ENCODE measurements around the gene PLB1. TPM values are rescaled to one million over a fixed set of nuclear protein-coding genes. Genes with fewer than 3 reads are reported as not detected.
A peak's percentile ranks its signal among the peaks of the same experiment; 100 is the strongest.

PLB1 gene
- polyA plus RNA-seq, 2 of the 4 experiments (the other 2 are of a cell fraction) = 0.26 to 1.4 TPM

DNA sequence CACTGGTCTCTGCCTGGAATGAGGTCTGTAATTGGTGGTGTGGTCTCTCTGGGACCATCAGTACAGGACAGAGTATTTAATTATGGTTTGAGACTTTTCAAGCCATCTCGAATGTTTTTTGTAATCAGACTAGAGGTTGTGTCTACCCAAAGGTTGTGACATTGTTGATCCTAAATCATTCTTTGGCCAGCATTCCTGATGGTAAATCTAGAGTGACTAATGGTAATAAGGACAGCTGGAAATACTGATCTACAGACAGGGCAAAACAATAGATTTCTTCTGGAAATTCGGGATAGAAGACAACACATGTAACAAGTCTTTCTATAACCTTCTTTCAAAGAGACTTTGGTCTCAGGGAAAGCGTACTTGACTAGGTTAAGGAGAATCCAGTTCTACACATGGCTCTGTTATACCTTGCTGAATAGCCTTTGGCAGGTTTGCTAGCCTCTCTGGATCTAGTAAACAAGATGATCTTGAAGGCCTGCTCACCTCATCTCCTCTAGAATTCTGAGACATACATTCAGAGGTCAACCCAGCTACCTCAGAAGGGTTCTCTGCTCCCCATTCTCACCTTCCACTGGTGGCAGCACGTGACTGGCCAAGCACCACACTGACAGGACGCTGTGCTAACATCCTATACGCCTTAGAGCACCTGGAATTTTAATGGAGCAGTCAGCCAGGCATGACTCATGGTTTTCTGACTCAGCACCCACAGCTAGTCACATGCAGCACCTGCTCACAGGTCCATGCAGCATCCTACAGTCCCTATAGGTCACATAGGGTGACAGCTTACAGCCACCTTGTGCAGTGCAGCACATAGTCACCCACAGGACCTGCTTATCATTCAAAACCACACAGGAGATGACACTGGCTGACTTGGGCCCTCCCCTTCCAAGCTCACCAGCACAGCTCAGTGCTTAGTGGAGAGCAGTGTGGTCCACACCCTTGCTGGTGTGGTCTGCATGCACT, 12.2 kb downstream of the PLB1 start (continued):
- TF ChIP-seq, protein P1, sequence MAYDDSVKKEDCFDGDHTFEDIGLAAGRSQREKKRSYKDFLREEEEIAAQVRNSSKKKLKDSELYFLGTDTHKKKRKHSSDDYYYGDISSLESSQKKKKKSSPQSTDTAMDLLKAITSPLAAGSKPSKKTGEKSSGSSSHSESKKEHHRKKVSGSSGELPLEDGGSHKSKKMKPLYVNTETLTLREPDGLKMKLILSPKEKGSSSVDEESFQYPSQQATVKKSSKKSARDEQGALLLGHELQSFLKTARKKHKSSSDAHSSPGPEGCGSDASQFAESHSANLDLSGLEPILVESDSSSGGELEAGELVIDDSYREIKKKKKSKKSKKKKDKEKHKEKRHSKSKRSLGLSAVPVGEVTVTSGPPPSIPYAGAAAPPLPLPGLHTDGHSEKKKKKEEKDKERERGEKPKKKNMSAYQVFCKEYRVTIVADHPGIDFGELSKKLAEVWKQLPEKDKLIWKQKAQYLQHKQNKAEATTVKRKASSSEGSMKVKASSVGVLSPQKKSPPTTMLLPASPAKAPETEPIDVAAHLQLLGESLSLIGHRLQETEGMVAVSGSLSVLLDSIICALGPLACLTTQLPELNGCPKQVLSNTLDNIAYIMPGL (CRISPR knock-in tag; IDR thresholded peaks at IDR 0.05; ENCODE audit: borderline replicate concordance) = no peak
- TF ChIP-seq ZC3H11A (IDR thresholded peaks at IDR 0.05) (no peak), POLR2A (IDR thresholded peaks at IDR 0.05; ENCODE audit: low read length) (no peak), HEYL (CRISPR knock-in tag; IDR thresholded peaks at IDR 0.05) (no peak), FOSL2 (IDR thresholded peaks at IDR 0.05) (no peak), FOSL2 (CRISPR knock-in tag; IDR thresholded peaks at IDR 0.05) (peak; percentile 68), JUNB (IDR thresholded peaks at IDR 0.05) (peak; percentile 40; the same call in 1 of the 2 replicates), CBX2 (IDR thresholded peaks at IDR 0.05; ENCODE audit: borderline replicate concordance, low read depth) (no peak), RAD21 (conservative IDR thresholded peaks at IDR 0.05 in 1 of 2, IDR thresholded peaks at IDR 0.05 in 1 of 2) (no peak), HOXB13 (CRISPR knock-in tag; IDR thresholded peaks at IDR 0.05; ENCODE audit: low read depth) (no peak), JUN (IDR thresholded peaks at IDR 0.05) (no peak), FOXS1 (CRISPR knock-in tag; IDR thresholded peaks at IDR 0.05) (no peak), RCOR1 (IDR thresholded peaks at IDR 0.05; ENCODE audit: low read depth, low read length) (no peak)
- TF ChIP-seq, protein P2, sequence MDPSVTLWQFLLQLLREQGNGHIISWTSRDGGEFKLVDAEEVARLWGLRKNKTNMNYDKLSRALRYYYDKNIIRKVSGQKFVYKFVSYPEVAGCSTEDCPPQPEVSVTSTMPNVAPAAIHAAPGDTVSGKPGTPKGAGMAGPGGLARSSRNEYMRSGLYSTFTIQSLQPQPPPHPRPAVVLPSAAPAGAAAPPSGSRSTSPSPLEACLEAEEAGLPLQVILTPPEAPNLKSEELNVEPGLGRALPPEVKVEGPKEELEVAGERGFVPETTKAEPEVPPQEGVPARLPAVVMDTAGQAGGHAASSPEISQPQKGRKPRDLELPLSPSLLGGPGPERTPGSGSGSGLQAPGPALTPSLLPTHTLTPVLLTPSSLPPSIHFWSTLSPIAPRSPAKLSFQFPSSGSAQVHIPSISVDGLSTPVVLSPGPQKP (IDR thresholded peaks at IDR 0.05; ENCODE audit: low read depth, low read length) = no peak
- TF ChIP-seq, protein P3, sequence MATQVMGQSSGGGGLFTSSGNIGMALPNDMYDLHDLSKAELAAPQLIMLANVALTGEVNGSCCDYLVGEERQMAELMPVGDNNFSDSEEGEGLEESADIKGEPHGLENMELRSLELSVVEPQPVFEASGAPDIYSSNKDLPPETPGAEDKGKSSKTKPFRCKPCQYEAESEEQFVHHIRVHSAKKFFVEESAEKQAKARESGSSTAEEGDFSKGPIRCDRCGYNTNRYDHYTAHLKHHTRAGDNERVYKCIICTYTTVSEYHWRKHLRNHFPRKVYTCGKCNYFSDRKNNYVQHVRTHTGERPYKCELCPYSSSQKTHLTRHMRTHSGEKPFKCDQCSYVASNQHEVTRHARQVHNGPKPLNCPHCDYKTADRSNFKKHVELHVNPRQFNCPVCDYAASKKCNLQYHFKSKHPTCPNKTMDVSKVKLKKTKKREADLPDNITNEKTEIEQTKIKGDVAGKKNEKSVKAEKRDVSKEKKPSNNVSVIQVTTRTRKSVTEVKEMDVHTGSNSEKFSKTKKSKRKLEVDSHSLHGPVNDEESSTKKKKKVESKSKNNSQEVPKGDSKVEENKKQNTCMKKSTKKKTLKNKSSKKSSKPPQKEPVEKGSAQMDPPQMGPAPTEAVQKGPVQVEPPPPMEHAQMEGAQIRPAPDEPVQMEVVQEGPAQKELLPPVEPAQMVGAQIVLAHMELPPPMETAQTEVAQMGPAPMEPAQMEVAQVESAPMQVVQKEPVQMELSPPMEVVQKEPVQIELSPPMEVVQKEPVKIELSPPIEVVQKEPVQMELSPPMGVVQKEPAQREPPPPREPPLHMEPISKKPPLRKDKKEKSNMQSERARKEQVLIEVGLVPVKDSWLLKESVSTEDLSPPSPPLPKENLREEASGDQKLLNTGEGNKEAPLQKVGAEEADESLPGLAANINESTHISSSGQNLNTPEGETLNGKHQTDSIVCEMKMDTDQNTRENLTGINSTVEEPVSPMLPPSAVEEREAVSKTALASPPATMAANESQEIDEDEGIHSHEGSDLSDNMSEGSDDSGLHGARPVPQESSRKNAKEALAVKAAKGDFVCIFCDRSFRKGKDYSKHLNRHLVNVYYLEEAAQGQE (IDR thresholded peaks at IDR 0.05) = no peak

DNA sequence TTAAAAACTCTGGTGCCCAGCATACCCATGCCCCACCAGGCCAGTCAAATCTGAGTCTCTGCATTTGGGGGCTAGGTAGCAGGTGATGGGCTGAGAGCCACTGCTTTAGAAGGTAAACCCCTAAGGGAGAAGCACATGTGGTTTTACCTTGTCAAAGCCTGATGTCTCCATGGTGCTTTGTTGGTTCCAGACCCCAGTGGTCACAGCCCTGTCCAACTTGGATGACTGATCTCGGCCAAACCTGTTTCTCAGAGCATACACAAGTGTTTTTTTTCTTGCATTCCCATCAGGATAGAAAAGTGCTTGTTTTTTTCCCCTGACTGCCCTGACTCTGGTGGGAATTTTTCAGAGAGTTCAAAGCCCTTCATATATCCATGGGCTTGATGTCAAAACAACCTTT, 13.5 kb downstream of the PLB1 start:
- peaks cover 4% of the 10 kb centered on the region; the same call in 1 of the 3 replicates for H3K9me3 ChIP-seq
- no peak overlapping the region for H3K27ac ChIP-seq
- ATAC-seq (no peak), DNase-seq (ENCODE audit: low read depth in 1 of 2, low spot score in 1 of 2) (no peak), FAIRE-seq (no peak)
- POLR2A ChIA-PET = no interaction called here
- TF ChIP-seq HOXB5 (CRISPR knock-in tag; IDR thresholded peaks at IDR 0.05) (no peak), ESRRA (IDR thresholded peaks at IDR 0.05; ENCODE audit: borderline replicate concordance, low read length) (no peak), NR3C1 (IDR thresholded peaks at IDR 0.05) (no peak), FOSL2 (IDR thresholded peaks at IDR 0.05) (no peak), FOSL2 (CRISPR knock-in tag; IDR thresholded peaks at IDR 0.05) (no peak), BHLHE40 (IDR thresholded peaks at IDR 0.05; ENCODE audit: low read depth, low read length) (no peak), EP300 (IDR thresholded peaks at IDR 0.05) (no peak), HEYL (CRISPR knock-in tag; IDR thresholded peaks at IDR 0.05) (no peak)
- WGBS (ENCODE audit: missing lambda C conversion rate) = 43% methylated on average over 1 of the region's 1 CpG
- no peak overlapping the region for H3K4me2 ChIP-seq
- H3K4me1 ChIP-seq = peaks cover 10% of the 10 kb centered on the region
- CTCF ChIA-PET = interaction anchor here (1.2 to 1.4 kb wide), 3 partner anchors 8 to 513 kb away, joined by 3 read pairs; no protein-coding TSS in a partner anchor
- H3K4me3 ChIP-seq = no peak overlapping the region

Data from A549 (cell line).